Esophagus squamous epithelium (tissue), 4 donors: ENCODE measurements around the gene POM121C.
"Not testable (repeated sequence)": the region's sequence is repeated elsewhere in the genome, so short reads cannot be mapped to it uniquely, and the experiment has no call there.

Source experiments
- POLR2A ChIP-seq, 4 donors: fragments of 450-650 bp; IDR thresholded peaks; one replicate each; pipeline ENCODE4 v1.6.1; 2017; ENCODE audit warnings: antibody characterized with exemption in 4 of 4, mild to moderate bottlenecking in 4 of 4, moderate library complexity in 3 of 4
- TF ChIP-seq, protein P1 (sequence below), 6 experiments: fragments of 450-650 bp in 4 of 6; fragments of 200-600 bp in 2 of 6; sonication (generic) in 2 of 6; IDR thresholded peaks; one replicate each; pipeline ENCODE4 v1.5.1; 2016 to 2019; ENCODE audit warnings: antibody characterized with exemption in 6 of 6, mild to moderate bottlenecking in 4 of 6, moderate library complexity in 4 of 6

DNA sequence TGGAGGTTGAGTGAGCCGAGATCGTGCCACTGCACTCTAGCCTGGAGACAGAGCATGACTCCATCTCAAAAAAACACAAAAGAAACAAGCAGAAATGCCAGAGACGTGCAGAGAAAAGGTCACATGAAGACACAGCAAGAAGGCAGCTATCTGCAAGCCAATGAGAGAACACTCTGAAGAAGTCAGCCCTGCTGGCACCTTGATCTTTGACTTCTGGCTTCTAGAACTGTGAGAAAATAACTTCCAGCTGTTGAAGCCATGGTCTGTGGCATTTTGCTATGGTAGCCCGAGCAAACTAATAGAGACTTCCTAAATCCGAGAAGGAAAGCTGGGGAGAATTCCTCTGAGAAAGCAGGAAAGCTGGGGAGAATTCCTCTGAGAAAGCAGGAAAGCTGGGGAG is 36.2 kb downstream of the POM121C start:
- not testable (repeated sequence) for TF ChIP-seq POLR2A (IDR thresholded peaks at IDR 0.05)
- TF ChIP-seq, protein P1, sequence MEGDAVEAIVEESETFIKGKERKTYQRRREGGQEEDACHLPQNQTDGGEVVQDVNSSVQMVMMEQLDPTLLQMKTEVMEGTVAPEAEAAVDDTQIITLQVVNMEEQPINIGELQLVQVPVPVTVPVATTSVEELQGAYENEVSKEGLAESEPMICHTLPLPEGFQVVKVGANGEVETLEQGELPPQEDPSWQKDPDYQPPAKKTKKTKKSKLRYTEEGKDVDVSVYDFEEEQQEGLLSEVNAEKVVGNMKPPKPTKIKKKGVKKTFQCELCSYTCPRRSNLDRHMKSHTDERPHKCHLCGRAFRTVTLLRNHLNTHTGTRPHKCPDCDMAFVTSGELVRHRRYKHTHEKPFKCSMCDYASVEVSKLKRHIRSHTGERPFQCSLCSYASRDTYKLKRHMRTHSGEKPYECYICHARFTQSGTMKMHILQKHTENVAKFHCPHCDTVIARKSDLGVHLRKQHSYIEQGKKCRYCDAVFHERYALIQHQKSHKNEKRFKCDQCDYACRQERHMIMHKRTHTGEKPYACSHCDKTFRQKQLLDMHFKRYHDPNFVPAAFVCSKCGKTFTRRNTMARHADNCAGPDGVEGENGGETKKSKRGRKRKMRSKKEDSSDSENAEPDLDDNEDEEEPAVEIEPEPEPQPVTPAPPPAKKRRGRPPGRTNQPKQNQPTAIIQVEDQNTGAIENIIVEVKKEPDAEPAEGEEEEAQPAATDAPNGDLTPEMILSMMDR (IDR thresholded peaks at IDR 0.05): not testable (repeated sequence)
